GM23338 (cell line): Measurements from ENCODE around the gene RAD51B. TPM values are rescaled to one million over a fixed set of nuclear protein-coding genes. Genes with fewer than 3 reads are reported as not detected.

Experiments
- ATAC-seq: fragments of 200-7000 bp; cut with Tn5 transposase; 3 replicates; pipeline ENCODE4 v1.9.1; 2020
- DNase-seq: peaks from one replicate; pipeline ENCODE4 v3.0.0-alpha.2; 2015; ENCODE audit warnings: low spot score
- H2AFZ ChIP-seq: fragments of 200-600 bp; sonication (generic); 2 replicates; pipeline ENCODE4 v1.8.0; 2016; ENCODE audit warnings: antibody characterized with exemption, mild to moderate bottlenecking, moderate library complexity
- H3F3A ChIP-seq: fragments of 200-600 bp; sonication (generic); replicated peaks from 2 replicates; pipeline ENCODE4 v1.8.0; 2017; ENCODE audit warnings: antibody characterized with exemption, mixed run types, low read depth
- H3K27ac ChIP-seq: fragments of 200-600 bp; sonication (generic); 2 replicates; pipeline ENCODE4 v1.6.1; 2016; ENCODE audit warnings: low read depth
- H3K27me3 ChIP-seq: fragments of 200-600 bp; sonication (generic); 2 replicates; pipeline ENCODE4 v1.8.0; 2016; ENCODE audit warnings: mild to moderate bottlenecking, mixed run types, moderate library complexity; ENCODE audit not compliant: insufficient read depth
- H3K36me3 ChIP-seq: fragments of 200-600 bp; sonication (generic); 2 replicates; pipeline ENCODE4 v1.8.0; 2016; ENCODE audit warnings: mild to moderate bottlenecking; ENCODE audit not compliant: insufficient read depth
- H3K4me1 ChIP-seq: fragments of 200-600 bp; sonication (generic); 2 replicates; pipeline ENCODE4 v1.8.0; 2016; ENCODE audit warnings: mild to moderate bottlenecking, moderate library complexity; ENCODE audit not compliant: insufficient read depth
- H3K4me2 ChIP-seq: fragments of 200-600 bp; sonication (generic); 2 replicates; pipeline ENCODE4 v1.7.1; 2017; ENCODE audit warnings: mixed run types
- H3K4me3 ChIP-seq: fragments of 200-600 bp; sonication (generic); 2 replicates; pipeline ENCODE4 v1.6.1; 2016; ENCODE audit warnings: mixed run types
- H3K79me2 ChIP-seq: fragments of 200-600 bp; sonication (generic); replicated peaks from 2 replicates; pipeline ENCODE4 v1.8.0; 2017; ENCODE audit warnings: mild to moderate bottlenecking; ENCODE audit not compliant: insufficient read depth
- H3K9me2 ChIP-seq: fragments of 200-600 bp; sonication (generic); 2 replicates; pipeline ENCODE4 v1.8.0; 2017; ENCODE audit not compliant: insufficient read depth
- H4K20me1 ChIP-seq: fragments of 200-600 bp; sonication (generic); replicated peaks from 2 replicates; pipeline ENCODE4 v1.8.0; 2017; ENCODE audit warnings: mild to moderate bottlenecking; ENCODE audit not compliant: insufficient read depth
- H3K27ac Mint-ChIP-seq: 2 replicates; pipeline ENCODE4 v1.8.0; 2020; ENCODE audit warnings: inconsistent platforms, mild to moderate bottlenecking, moderate library complexity, mixed read lengths
- H3K27me3 Mint-ChIP-seq: 3 replicates; pipeline ENCODE4 v1.8.0; 2022; ENCODE audit warnings: low read depth, mild to moderate bottlenecking, moderate library complexity, mixed read lengths, inconsistent platforms; ENCODE audit not compliant: insufficient read depth, poor library complexity
- H3K36me3 Mint-ChIP-seq: 3 replicates; pipeline ENCODE4 v1.8.0; 2021; ENCODE audit warnings: low read depth, mild to moderate bottlenecking, inconsistent platforms, moderate library complexity, mixed read lengths
- H3K4me1 Mint-ChIP-seq: 3 replicates; pipeline ENCODE4 v1.8.0; 2020; ENCODE audit warnings: mild to moderate bottlenecking, inconsistent platforms, mixed read lengths
- H3K4me3 Mint-ChIP-seq: 3 replicates; pipeline ENCODE4 v1.8.0; 2021; ENCODE audit warnings: moderate library complexity, mild to moderate bottlenecking, inconsistent platforms, mixed read lengths
- H3K9me3 Mint-ChIP-seq: 3 replicates; pipeline ENCODE4 v1.8.0; 2020; ENCODE audit warnings: moderate library complexity, mild to moderate bottlenecking, inconsistent platforms, mixed read lengths
- CREB1 ChIP-seq: fragments of 250-450 bp; sonication (Bioruptor Pico); IDR thresholded peaks from 2 replicates; pipeline ENCODE4 v1.5.0; 2020; ENCODE audit warnings: low read depth, mild to moderate bottlenecking, moderate library complexity
- CTCF ChIP-seq, 2 experiments: fragments of 200-600 bp in 1 of 2; sonication (generic) in 1 of 2; conservative IDR thresholded peaks; 2 replicates each; pipeline versions ENCODE4 v1.5.1 to v1.6.1; 2016 to 2017; ENCODE audit warnings: antibody characterized with exemption in 2 of 2, low read depth in 2 of 2, mild to moderate bottlenecking in 2 of 2, moderate library complexity in 1 of 2
- ETS1 ChIP-seq: IDR thresholded peaks from 2 replicates; pipeline ENCODE4 v1.6.1; 2016; ENCODE audit warnings: antibody characterized with exemption
- EZH2phosphoT487 ChIP-seq: fragments of 200-600 bp; sonication (generic); IDR thresholded peaks from one replicate; pipeline ENCODE4 v1.8.1; 2018; ENCODE audit warnings: antibody characterized with exemption; ENCODE audit not compliant: unreplicated experiment
- NANOG ChIP-seq: IDR thresholded peaks from 2 replicates; pipeline ENCODE4 v1.6.1; 2016; ENCODE audit warnings: antibody characterized with exemption, borderline replicate concordance
- POLR2AphosphoS5 ChIP-seq: IDR thresholded peaks from 2 replicates; pipeline ENCODE4 v1.6.1; 2016; ENCODE audit warnings: antibody characterized with exemption, low read depth
- STAT1 ChIP-seq: IDR thresholded peaks from one replicate; pipeline ENCODE4 v1.6.1; 2016; ENCODE audit warnings: antibody characterized with exemption; ENCODE audit not compliant: unreplicated experiment
- ZNF114 ChIP-seq: fragments of 250-450 bp; sonication (Bioruptor Pico); IDR thresholded peaks from 2 replicates; pipeline ENCODE4 v1.5.0; 2020; ENCODE audit warnings: mild to moderate bottlenecking, moderate library complexity
- polyA plus RNA-seq: library from polyadenylated mRNA; unstranded; fragments of >200 nt; fragmentation: Nextera tagmentation; extraction: Ambion mirVana; gene quantifications from 2 replicates; pipeline ENCODE4 v1.2.1, GENCODE V29; 2016
- total RNA-seq: library from RNA; depleted of rRNA; stranded (reverse); fragments of >200 nt; shearing (Covaris generic); gene quantifications from 2 replicates; pipeline ENCODE4 v1.2.3, GENCODE V29; 2014
- TF ChIP-seq, protein P1 (sequence below): IDR thresholded peaks from one replicate; pipeline ENCODE4 v1.6.1; 2018; ENCODE audit warnings: antibody characterized with exemption; ENCODE audit not compliant: unreplicated experiment
- TF ChIP-seq, protein P2 (sequence below): fragments of 250-450 bp; sonication (Bioruptor Pico); IDR thresholded peaks from 2 replicates; pipeline ENCODE4 v1.5.0; 2020; ENCODE audit warnings: mild to moderate bottlenecking, moderate library complexity

RAD51B gene
- total and polyA plus RNA-seq, 2 experiments from 2014 or later = 15.7 to 29.1 TPM

- Mint-ChIP-seq H3K9me3 (peaks cover 18% of the 10 kb centered on the region), H3K4me1 (peaks cover 7% of the 10 kb centered on the region), H3K36me3 (peaks cover 14% of the 10 kb centered on the region), H3K27me3 (peaks cover 3% of the 10 kb centered on the region), H3K4me3 (no peak overlapping the region), H3K27ac (no peak overlapping the region)
- peaks cover 12% of the 10 kb centered on the region for H3K36me3 ChIP-seq
- no peaks in the 10 kb centered on the region for H4K20me1 ChIP-seq
- H3K27me3 ChIP-seq = no peaks in the 10 kb centered on the region
- H3K79me2 ChIP-seq = no peaks in the 10 kb centered on the region
- DNase-seq (no peak), ATAC-seq (no peak)
- H3K4me2 ChIP-seq = no peak overlapping the region
- H3F3A ChIP-seq = no peaks in the 10 kb centered on the region
- no peak overlapping the region for H2AFZ ChIP-seq
- H3K4me3 ChIP-seq = no peak overlapping the region
- no peak for TF ChIP-seq STAT1
- TF ChIP-seq NANOG = no peak
- TF ChIP-seq, protein P1, sequence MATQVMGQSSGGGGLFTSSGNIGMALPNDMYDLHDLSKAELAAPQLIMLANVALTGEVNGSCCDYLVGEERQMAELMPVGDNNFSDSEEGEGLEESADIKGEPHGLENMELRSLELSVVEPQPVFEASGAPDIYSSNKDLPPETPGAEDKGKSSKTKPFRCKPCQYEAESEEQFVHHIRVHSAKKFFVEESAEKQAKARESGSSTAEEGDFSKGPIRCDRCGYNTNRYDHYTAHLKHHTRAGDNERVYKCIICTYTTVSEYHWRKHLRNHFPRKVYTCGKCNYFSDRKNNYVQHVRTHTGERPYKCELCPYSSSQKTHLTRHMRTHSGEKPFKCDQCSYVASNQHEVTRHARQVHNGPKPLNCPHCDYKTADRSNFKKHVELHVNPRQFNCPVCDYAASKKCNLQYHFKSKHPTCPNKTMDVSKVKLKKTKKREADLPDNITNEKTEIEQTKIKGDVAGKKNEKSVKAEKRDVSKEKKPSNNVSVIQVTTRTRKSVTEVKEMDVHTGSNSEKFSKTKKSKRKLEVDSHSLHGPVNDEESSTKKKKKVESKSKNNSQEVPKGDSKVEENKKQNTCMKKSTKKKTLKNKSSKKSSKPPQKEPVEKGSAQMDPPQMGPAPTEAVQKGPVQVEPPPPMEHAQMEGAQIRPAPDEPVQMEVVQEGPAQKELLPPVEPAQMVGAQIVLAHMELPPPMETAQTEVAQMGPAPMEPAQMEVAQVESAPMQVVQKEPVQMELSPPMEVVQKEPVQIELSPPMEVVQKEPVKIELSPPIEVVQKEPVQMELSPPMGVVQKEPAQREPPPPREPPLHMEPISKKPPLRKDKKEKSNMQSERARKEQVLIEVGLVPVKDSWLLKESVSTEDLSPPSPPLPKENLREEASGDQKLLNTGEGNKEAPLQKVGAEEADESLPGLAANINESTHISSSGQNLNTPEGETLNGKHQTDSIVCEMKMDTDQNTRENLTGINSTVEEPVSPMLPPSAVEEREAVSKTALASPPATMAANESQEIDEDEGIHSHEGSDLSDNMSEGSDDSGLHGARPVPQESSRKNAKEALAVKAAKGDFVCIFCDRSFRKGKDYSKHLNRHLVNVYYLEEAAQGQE = no peak
- TF ChIP-seq ETS1 = no peak
- no peak for TF ChIP-seq ZNF114 (CRISPR knock-in tag)
- TF ChIP-seq, protein P2, sequence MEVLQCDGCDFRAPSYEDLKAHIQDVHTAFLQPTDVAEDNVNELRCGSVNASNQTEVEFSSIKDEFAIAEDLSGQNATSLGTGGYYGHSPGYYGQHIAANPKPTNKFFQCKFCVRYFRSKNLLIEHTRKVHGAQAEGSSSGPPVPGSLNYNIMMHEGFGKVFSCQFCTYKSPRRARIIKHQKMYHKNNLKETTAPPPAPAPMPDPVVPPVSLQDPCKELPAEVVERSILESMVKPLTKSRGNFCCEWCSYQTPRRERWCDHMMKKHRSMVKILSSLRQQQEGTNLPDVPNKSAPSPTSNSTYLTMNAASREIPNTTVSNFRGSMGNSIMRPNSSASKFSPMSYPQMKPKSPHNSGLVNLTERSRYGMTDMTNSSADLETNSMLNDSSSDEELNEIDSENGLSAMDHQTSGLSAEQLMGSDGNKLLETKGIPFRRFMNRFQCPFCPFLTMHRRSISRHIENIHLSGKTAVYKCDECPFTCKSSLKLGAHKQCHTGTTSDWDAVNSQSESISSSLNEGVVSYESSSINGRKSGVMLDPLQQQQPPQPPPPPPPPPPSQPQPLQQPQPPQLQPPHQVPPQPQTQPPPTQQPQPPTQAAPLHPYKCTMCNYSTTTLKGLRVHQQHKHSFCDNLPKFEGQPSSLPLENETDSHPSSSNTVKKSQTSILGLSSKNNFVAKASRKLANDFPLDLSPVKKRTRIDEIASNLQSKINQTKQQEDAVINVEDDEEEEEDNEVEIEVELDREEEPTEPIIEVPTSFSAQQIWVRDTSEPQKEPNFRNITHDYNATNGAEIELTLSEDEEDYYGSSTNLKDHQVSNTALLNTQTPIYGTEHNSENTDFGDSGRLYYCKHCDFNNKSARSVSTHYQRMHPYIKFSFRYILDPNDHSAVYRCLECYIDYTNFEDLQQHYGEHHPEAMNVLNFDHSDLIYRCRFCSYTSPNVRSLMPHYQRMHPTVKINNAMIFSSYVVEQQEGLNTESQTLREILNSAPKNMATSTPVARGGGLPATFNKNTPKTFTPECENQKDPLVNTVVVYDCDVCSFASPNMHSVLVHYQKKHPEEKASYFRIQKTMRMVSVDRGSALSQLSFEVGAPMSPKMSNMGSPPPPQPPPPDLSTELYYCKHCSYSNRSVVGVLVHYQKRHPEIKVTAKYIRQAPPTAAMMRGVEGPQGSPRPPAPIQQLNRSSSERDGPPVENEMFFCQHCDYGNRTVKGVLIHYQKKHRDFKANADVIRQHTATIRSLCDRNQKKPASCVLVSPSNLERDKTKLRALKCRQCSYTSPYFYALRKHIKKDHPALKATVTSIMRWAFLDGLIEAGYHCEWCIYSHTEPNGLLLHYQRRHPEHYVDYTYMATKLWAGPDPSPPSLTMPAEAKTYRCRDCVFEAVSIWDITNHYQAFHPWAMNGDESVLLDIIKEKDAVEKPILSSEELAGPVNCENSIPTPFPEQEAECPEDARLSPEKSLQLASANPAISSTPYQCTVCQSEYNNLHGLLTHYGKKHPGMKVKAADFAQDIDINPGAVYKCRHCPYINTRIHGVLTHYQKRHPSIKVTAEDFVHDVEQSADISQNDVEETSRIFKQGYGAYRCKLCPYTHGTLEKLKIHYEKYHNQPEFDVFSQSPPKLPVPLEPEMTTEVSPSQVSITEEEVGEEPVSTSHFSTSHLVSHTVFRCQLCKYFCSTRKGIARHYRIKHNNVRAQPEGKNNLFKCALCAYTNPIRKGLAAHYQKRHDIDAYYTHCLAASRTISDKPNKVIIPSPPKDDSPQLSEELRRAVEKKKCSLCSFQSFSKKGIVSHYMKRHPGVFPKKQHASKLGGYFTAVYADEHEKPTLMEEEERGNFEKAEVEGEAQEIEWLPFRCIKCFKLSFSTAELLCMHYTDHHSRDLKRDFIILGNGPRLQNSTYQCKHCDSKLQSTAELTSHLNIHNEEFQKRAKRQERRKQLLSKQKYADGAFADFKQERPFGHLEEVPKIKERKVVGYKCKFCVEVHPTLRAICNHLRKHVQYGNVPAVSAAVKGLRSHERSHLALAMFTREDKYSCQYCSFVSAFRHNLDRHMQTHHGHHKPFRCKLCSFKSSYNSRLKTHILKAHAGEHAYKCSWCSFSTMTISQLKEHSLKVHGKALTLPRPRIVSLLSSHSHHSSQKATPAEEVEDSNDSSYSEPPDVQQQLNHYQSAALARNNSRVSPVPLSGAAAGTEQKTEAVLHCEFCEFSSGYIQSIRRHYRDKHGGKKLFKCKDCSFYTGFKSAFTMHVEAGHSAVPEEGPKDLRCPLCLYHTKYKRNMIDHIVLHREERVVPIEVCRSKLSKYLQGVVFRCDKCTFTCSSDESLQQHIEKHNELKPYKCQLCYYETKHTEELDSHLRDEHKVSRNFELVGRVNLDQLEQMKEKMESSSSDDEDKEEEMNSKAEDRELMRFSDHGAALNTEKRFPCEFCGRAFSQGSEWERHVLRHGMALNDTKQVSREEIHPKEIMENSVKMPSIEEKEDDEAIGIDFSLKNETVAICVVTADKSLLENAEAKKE (CRISPR knock-in tag) = no peak
- no peak for TF ChIP-seq EZH2phosphoT487
- no peak for TF ChIP-seq CTCF (conservative IDR thresholded peaks at IDR 0.05; ENCODE audit: low read depth in 2 of 2)
- TF ChIP-seq CREB1 (CRISPR knock-in tag) = no peak
- no peak for TF ChIP-seq POLR2AphosphoS5
- no peaks in the 10 kb centered on the region for H3K4me1 ChIP-seq
- no peak overlapping the region for H3K27ac ChIP-seq
- H3K9me2 ChIP-seq = 0 out of 2 replicates have a peak, but pooled peaks cover 2% of the 10 kb centered on the region
These were observed 714.7 kb downstream of the RAD51B start for GRCh38 chr14:68534276-68534675.
